Skeletal muscle cell (primary cell): ENCODE measurements around the gene YIPF3.
"Not testable (repeated sequence)": the region's sequence is repeated elsewhere in the genome, so short reads cannot be mapped to it uniquely, and the experiment has no call there.

Experiments used
- DNase-seq: peaks from one replicate; pipeline ENCODE4 v3.0.0-alpha.2; 2010; ENCODE audit warnings: low read depth
- H3K4me3 ChIP-seq: 2 replicates; pipeline ENCODE4 v1.5.1; 2011; ENCODE audit warnings: low read depth, mild to moderate bottlenecking, control low read depth, low read length, moderate library complexity

The YIPF3 gene

GRCh38 chr6:43510827-43511163, 5.9 kb downstream of the YIPF3 start:
- peak overlapping the region; percentile 57 for H3K4me3 ChIP-seq
- no peak for DNase-seq

- DNase-seq: peak; percentile 37
- peak within 1 kb of the TSS; percentile 57 for H3K4me3 ChIP-seq
Measured at GRCh38 chr6:43509984-43510826, 6.5 kb downstream of the YIPF3 start, which contains the start of gene LRRC73. TSS of gene LRRC73 (minus strand) at chr6:43510346. CDS start at chr6:43509785, 561 bp downstream.

GRCh38 chr6:43509142-43509983, 7.4 kb downstream of the YIPF3 start:
- peak overlapping the region; percentile 57 for H3K4me3 ChIP-seq
- DNase-seq: no peak

- no peak overlapping the region for H3K4me3 ChIP-seq
- no peak for DNase-seq
Measured at GRCh38 chr6:43508481-43509141, 8.1 kb downstream of the YIPF3 start.

- peak; percentile 25 for DNase-seq
- H3K4me3 ChIP-seq: no peak overlapping the region
Measured at GRCh38 chr6:43506667-43507471, 9.9 kb downstream of the YIPF3 start.

- no peak overlapping the region for H3K4me3 ChIP-seq
- no peak for DNase-seq
Measured at GRCh38 chr6:43506171-43506570, 10.6 kb downstream of the YIPF3 start.

GRCh38 chr6:43505718-43506117, 11.0 kb downstream of the YIPF3 start:
- no peak for DNase-seq
- H3K4me3 ChIP-seq: no peak overlapping the region

- no peak overlapping the region for H3K4me3 ChIP-seq
- DNase-seq: no peak
Measured at GRCh38 chr6:43504756-43505593, 11.8 kb downstream of the YIPF3 start.

- no peak overlapping the region for H3K4me3 ChIP-seq
- DNase-seq: no peak
Measured at GRCh38 chr6:43503443-43503842, 13.3 kb downstream of the YIPF3 start.

GRCh38 chr6:43502666-43503065, 14.1 kb downstream of the YIPF3 start:
- H3K4me3 ChIP-seq: no peak overlapping the region
- DNase-seq: no peak

- DNase-seq: no peak
- no peak overlapping the region for H3K4me3 ChIP-seq
Measured at GRCh38 chr6:43500921-43501320, 15.8 kb downstream of the YIPF3 start.

- H3K4me3 ChIP-seq: no peak overlapping the region
- DNase-seq: no peak
Measured at GRCh38 chr6:43499028-43499815, 17.5 kb downstream of the YIPF3 start.

GRCh38 chr6:43498291-43498690, 18.4 kb downstream of the YIPF3 start:
- not testable (repeated sequence) for DNase-seq, H3K4me3 ChIP-seq

- H3K4me3 ChIP-seq: no peak overlapping the region
- DNase-seq: no peak
Measured at GRCh38 chr6:43497689-43498088, 19.0 kb downstream of the YIPF3 start.

GRCh38 chr6:43497129-43497396, 19.7 kb downstream of the YIPF3 start:
- H3K4me3 ChIP-seq: no peak overlapping the region
- no peak for DNase-seq

- DNase-seq: no peak
- no peak overlapping the region for H3K4me3 ChIP-seq
Measured at GRCh38 chr6:43496370-43497128, 20.2 kb downstream of the YIPF3 start.

- DNase-seq: no peak
- H3K4me3 ChIP-seq: no peak overlapping the region
Measured at GRCh38 chr6:43495409-43495941, 21.3 kb downstream of the YIPF3 start.
